Smooth muscle cell (in vitro differentiated cells): ENCODE data around the gene JMJD8. TPM values are rescaled to one million over a fixed set of nuclear protein-coding genes. Genes with fewer than 3 reads are reported as not detected.
"Not testable (repeated sequence)": the region's sequence is repeated elsewhere in the genome, so short reads cannot be mapped to it uniquely, and the experiment has no call there.

Experiments used
- DNase-seq: peaks from one replicate; lab custom pipeline; 2025; ENCODE audit not compliant: unreplicated experiment; lab: John Stamatoyannopoulos, UW
- H2AFZ ChIP-seq: fragments of 200-600 bp; sonication (generic); 2 replicates; pipeline ENCODE4 v1.6.0; 2016; ENCODE audit warnings: antibody characterized with exemption, low read depth, mild to moderate bottlenecking
- H3F3A ChIP-seq: fragments of 200-600 bp; sonication (generic); 2 replicates; pipeline ENCODE4 v1.6.0; 2017; ENCODE audit warnings: antibody characterized with exemption, low read depth
- H3K27ac ChIP-seq: fragments of 200-600 bp; sonication (generic); 2 replicates; pipeline ENCODE4 v1.5.1; 2016; ENCODE audit warnings: low read depth, mild to moderate bottlenecking
- H3K27me3 ChIP-seq: fragments of 200-600 bp; sonication (generic); 2 replicates; pipeline ENCODE4 v1.6.1; 2016; ENCODE audit warnings: low read depth, mild to moderate bottlenecking
- H3K36me3 ChIP-seq: fragments of 200-600 bp; sonication (generic); 2 replicates; pipeline ENCODE4 v1.5.1; 2016; ENCODE audit warnings: low read depth
- H3K4me1 ChIP-seq: fragments of 200-600 bp; sonication (generic); 2 replicates; pipeline ENCODE4 v1.5.1; 2016; ENCODE audit warnings: low read depth
- H3K4me2 ChIP-seq: fragments of 200-600 bp; sonication (generic); 2 replicates; pipeline ENCODE4 v1.6.0; 2016; ENCODE audit warnings: mild to moderate bottlenecking
- H3K4me3 ChIP-seq: fragments of 200-600 bp; sonication (generic); 2 replicates; pipeline ENCODE4 v1.5.1; 2016; ENCODE audit warnings: mild to moderate bottlenecking
- H3K79me2 ChIP-seq: fragments of 200-600 bp; sonication (generic); 2 replicates; pipeline ENCODE4 v1.6.0; 2016; ENCODE audit warnings: low read depth, mild to moderate bottlenecking
- H3K9ac ChIP-seq: fragments of 200-600 bp; sonication (generic); 2 replicates; pipeline ENCODE4 v1.6.0; 2016; ENCODE audit warnings: low read depth
- H3K9me3 ChIP-seq: fragments of 200-600 bp; sonication (generic); replicated peaks from 2 replicates; pipeline ENCODE4 v1.5.1; 2016; ENCODE audit warnings: low read depth
- H4K20me1 ChIP-seq: fragments of 200-600 bp; sonication (generic); 2 replicates; pipeline ENCODE4 v1.6.0; 2016; ENCODE audit warnings: low read depth
- WGBS: methylation state at CpG from one replicate; pipeline ENCODE4 v1.1.7; 2016; ENCODE audit warnings: low lambda C conversion rate; 5-methylcytosine and 5-hydroxymethylcytosine counted together
- polyA plus RNA-seq: library from polyadenylated mRNA; unstranded; fragments of >200 nt; fragmentation: Nextera tagmentation; extraction: Ambion mirVana; gene quantifications from 2 replicates; pipeline ENCODE4 v1.2.1, GENCODE V29; 2016
- total RNA-seq: library from RNA; depleted of rRNA; stranded (reverse); fragments of >200 nt; gene quantifications from 2 replicates; pipeline ENCODE4 v1.2.3, GENCODE V29; 2014
- TF ChIP-seq, protein P1 (sequence below): fragments of 200-600 bp; sonication (generic); IDR thresholded peaks from 2 replicates; pipeline ENCODE4 v1.5.1; 2017; ENCODE audit warnings: borderline replicate concordance, mild to moderate bottlenecking, antibody characterized with exemption; ENCODE audit not compliant: insufficient read depth, poor library complexity, severe bottlenecking

The JMJD8 gene
- total and polyA plus RNA-seq, 2 experiments from 2014 or later: 42.9 to 95.1 TPM

DNA sequence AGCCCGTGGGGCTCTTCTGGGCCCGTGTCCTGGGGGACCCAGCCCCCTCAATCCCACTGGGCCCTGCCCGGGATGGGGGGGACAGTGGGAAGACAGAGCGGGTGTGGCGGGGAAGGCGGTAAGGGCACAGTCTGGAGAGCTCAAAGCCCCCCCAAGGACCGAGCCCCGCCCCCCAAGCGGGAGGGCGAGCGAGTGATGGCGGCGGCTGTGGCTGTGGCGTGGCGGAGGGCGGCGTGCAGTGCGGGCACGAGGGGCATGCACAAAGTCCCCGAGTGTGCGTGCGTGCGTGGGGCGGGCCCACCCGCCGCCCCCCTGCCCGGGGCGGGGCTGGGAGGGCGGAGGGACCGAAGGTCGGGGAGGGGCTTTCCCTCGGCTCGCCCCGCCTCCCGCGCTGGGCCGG lies 9.6 kb upstream of the JMJD8 start:
- H4K20me1 ChIP-seq: no peaks in the 10 kb centered on the region
- H2AFZ ChIP-seq: no peak overlapping the region
- no peaks in the 10 kb centered on the region for H3K36me3 ChIP-seq
- no peaks in the 10 kb centered on the region for H3K9me3 ChIP-seq
- TF ChIP-seq, protein P1, sequence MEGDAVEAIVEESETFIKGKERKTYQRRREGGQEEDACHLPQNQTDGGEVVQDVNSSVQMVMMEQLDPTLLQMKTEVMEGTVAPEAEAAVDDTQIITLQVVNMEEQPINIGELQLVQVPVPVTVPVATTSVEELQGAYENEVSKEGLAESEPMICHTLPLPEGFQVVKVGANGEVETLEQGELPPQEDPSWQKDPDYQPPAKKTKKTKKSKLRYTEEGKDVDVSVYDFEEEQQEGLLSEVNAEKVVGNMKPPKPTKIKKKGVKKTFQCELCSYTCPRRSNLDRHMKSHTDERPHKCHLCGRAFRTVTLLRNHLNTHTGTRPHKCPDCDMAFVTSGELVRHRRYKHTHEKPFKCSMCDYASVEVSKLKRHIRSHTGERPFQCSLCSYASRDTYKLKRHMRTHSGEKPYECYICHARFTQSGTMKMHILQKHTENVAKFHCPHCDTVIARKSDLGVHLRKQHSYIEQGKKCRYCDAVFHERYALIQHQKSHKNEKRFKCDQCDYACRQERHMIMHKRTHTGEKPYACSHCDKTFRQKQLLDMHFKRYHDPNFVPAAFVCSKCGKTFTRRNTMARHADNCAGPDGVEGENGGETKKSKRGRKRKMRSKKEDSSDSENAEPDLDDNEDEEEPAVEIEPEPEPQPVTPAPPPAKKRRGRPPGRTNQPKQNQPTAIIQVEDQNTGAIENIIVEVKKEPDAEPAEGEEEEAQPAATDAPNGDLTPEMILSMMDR: no peak
- H3K4me1 ChIP-seq: peaks cover 12% of the 10 kb centered on the region
- H3K27me3 ChIP-seq: peaks cover 65% of the 10 kb centered on the region
- H3K4me2 ChIP-seq: no peak overlapping the region
- 11% methylated on average over 11 of the region's 37 CpGs for WGBS
- no peak for DNase-seq
- H3K9ac ChIP-seq: no peak overlapping the region
- peaks cover 10% of the 10 kb centered on the region for H3K79me2 ChIP-seq
- H3F3A ChIP-seq: no peaks in the 10 kb centered on the region
- no peak overlapping the region for H3K4me3 ChIP-seq
- no peak overlapping the region for H3K27ac ChIP-seq

DNA sequence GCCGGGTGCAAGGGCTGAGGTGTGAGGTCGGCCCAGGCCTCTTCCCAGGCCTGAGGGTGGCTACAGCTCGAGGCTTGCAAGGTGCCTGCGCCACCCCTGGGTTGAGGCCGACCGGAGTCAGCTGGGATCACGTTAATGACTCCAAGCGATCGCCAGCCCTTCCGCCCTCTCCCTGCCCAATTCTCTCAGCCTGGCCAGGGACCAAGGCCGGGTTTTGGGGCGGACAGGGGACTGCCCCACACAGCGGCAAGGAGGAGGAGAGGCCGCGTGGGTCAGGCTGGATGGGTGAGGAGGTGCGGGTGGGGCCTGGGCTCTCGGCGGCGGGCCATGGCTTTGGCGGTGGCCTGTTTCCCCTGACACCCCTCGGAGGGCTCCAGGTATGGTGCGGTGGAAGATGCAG lies 9.2 kb upstream of the JMJD8 start:
- H3K36me3 ChIP-seq: no peaks in the 10 kb centered on the region
- peaks cover 62% of the 10 kb centered on the region for H3K27me3 ChIP-seq
- no peak overlapping the region for H3K4me2 ChIP-seq
- H3K9ac ChIP-seq: no peak overlapping the region
- H3K79me2 ChIP-seq: peaks cover 10% of the 10 kb centered on the region
- no peak overlapping the region for H3K27ac ChIP-seq
- DNase-seq: no peak
- WGBS: 57% methylated on average over 19 of the region's 22 CpGs
- peaks cover 12% of the 10 kb centered on the region for H3K4me1 ChIP-seq
- H4K20me1 ChIP-seq: no peaks in the 10 kb centered on the region
- no peaks in the 10 kb centered on the region for H3K9me3 ChIP-seq
- TF ChIP-seq, protein P1: no peak
- no peak overlapping the region for H3K4me3 ChIP-seq
- H2AFZ ChIP-seq: no peak overlapping the region
- no peaks in the 10 kb centered on the region for H3F3A ChIP-seq

DNA sequence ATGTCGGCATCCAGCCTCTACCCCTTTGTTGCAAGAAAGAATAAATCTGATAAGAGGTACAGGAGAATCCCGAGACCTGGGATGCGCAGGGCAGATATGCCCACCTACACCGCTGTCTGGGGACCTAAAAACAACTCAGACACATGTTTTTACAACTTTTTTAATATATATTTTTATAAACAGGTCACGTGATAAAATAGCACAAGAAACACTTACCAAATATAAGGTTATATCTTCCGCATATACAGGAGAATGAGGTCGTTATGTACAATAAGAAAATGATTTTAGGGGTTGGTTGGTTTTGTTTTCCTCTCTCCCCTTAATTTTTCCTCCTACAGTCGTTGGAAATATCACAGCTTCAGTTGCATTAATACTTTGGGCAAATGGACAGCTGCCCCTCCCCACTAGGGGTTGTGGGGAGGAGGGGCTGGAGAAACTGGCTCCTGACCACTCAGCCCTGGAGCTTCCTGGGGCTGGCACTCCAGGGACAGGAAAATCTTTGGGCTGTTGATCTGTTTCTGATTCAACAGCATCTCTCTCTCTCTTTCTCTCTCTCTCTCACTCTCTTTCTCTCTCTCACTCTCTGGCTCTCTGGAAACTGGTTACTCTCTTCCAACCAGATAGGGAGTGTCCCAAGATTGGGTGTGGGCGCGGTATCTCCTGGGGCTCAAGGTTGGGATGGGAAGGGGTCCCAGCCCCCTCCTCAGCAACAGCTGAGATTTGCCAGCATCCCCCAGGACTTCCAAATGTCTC lies 8.4 kb upstream of the JMJD8 start:
- Histone ChIP-seq H3K9ac (no peak overlapping the region), H3K79me2 (peaks cover 10% of the 10 kb centered on the region), H3K27me3 (peaks cover 58% of the 10 kb centered on the region), H3K4me1 (peaks cover 12% of the 10 kb centered on the region), H4K20me1 (no peaks in the 10 kb centered on the region), H3K4me3 (no peak overlapping the region), H3F3A (no peaks in the 10 kb centered on the region), H3K4me2 (no peak overlapping the region), H3K36me3 (no peaks in the 10 kb centered on the region), H2AFZ (no peak overlapping the region), H3K27ac (no peak overlapping the region), H3K9me3 (no peaks in the 10 kb centered on the region)
- no peak for DNase-seq
- 77% methylated on average over 10 of the region's 10 CpGs for WGBS
- TF ChIP-seq, protein P1: no peak

DNA sequence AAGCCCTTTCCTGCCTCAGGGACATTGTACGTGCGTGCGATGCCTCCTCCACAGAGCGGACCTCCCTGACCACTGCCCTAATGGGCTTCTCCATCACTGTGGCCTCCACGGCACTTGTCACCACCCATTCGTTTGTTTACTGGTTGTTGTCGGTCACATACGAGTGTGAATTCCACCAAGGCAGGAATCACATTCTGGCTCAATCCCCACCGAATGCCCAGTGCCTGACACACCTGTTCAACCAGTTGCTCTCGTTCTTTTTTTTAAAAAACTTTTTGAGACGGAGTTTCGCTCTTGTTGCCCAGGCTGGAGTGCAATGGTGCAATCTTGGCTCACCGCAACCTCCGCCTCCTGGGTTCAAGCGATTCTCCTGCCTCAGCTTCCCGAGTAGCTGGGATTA lies 7.1 kb upstream of the JMJD8 start:
- 92% methylated on average over 16 of the region's 16 CpGs for WGBS
- DNase-seq, H3F3A ChIP-seq, H3K4me2 ChIP-seq, H3K36me3 ChIP-seq, H2AFZ ChIP-seq, H4K20me1 ChIP-seq, H3K27ac ChIP-seq, H3K4me3 ChIP-seq, H3K9me3 ChIP-seq, H3K9ac ChIP-seq: not testable (repeated sequence)
- peaks cover 12% of the 10 kb centered on the region for H3K4me1 ChIP-seq
- peaks cover 10% of the 10 kb centered on the region for H3K79me2 ChIP-seq
- H3K27me3 ChIP-seq: peaks cover 50% of the 10 kb centered on the region
